Body of pancreas (tissue), 4 donors: Measurements from ENCODE around the gene ATXN3.

Source experiments
- CTCF ChIP-seq, 7 experiments: fragments of 450-650 bp in 4 of 7; fragments of 200-600 bp in 3 of 7; sonication (generic) in 3 of 7; IDR thresholded peaks; one replicate each; pipeline ENCODE4 v1.5.1; 2016 to 2019; ENCODE audit warnings: antibody characterized with exemption in 7 of 7
- POLR2A ChIP-seq, 3 donors: fragments of 450-650 bp; IDR thresholded peaks; one replicate each; pipeline ENCODE4 v1.6.1; 2016; ENCODE audit warnings: antibody characterized with exemption in 3 of 3, mild to moderate bottlenecking in 2 of 3

GRCh38 chr14:92010644-92011043 is 95.7 kb downstream of the ATXN3 start:
- TF ChIP-seq CTCF (IDR thresholded peaks at IDR 0.05) (no peak), POLR2A (IDR thresholded peaks at IDR 0.05) (no peak)
